Ovary (tissue), 3 donors: Measurements from ENCODE around the gene KRTAP10-10.

ENCODE experiments used
- CTCF ChIP-seq, 3 donors: fragments of 450-650 bp in 2 of 3; fragments of 200-600 bp in 1 of 3; IDR thresholded peaks; one replicate each; pipeline versions ENCODE4 v1.5.1 to v1.8.0; 2016 to 2022; ENCODE audit warnings: antibody characterized with exemption in 3 of 3, mild to moderate bottlenecking in 1 of 3
- POLR2A ChIP-seq: fragments of 450-650 bp; IDR thresholded peaks from one replicate; pipeline ENCODE4 v1.6.1; 2017; ENCODE audit warnings: antibody characterized with exemption, mild to moderate bottlenecking, moderate library complexity
- donor health status: DM: no; HTN: no; CAD: no.

- TF ChIP-seq POLR2A = no peak
- TF ChIP-seq CTCF (IDR thresholded peaks at IDR 0.05) = no peak
Observed at GRCh38 chr21:44616591-44616926, 20.6 kb upstream of the KRTAP10-10 start.
